SK-N-SH (cell line): Measurements from ENCODE around the gene IGHMBP2. TPM values are rescaled to one million over a fixed set of nuclear protein-coding genes. Genes with fewer than 3 reads are reported as not detected.

Source experiments
- CTCF ChIA-PET: fragments of 300-600, 350-600 bp; formaldehyde crosslinking; extraction: SDS; loops from one replicate; lab custom pipeline; 2021; lab: Yijun Ruan, JAX
- POLR2A ChIA-PET: fragments of 350-600 bp; sonication (Branson Sonifier 250); formaldehyde crosslinking; extraction: SDS; loops from one replicate; lab custom pipeline; 2020; ENCODE audit warnings: antibody characterized with exemption, inconsistent platforms; lab: Yijun Ruan, JAX
- DNase-seq: peaks from one replicate; pipeline ENCODE4 v3.0.0; 2012
- H2AFZ ChIP-seq: fragments of 200-600 bp; sonication (generic); 2 replicates; pipeline ENCODE4 v1.8.1; 2016; ENCODE audit warnings: antibody characterized with exemption, mild to moderate bottlenecking, low read depth
- H3F3A ChIP-seq: fragments of 200-600 bp; sonication (generic); replicated peaks from 2 replicates; pipeline ENCODE3; 2016; ENCODE audit warnings: antibody characterized with exemption, mild to moderate bottlenecking; ENCODE audit not compliant: insufficient read depth
- H3K27ac ChIP-seq, 2 experiments: fragments of 200-500 bp in 1 of 2; fragments of 200-600 bp in 1 of 2; sonication (Bioruptor generic) in 1 of 2; sonication (generic), shearing (Covaris generic) in 1 of 2; 2 replicates each; pipeline versions ENCODE4 v1.5.1 to v1.6.1; 2014 to 2016; ENCODE audit warnings: low read depth in 2 of 2, inconsistent platforms in 1 of 2, low read length in 1 of 2, mild to moderate bottlenecking in 1 of 2, mixed read lengths in 1 of 2
- H3K27me3 ChIP-seq: fragments of 200-600 bp; sonication (generic), shearing (Covaris generic); 2 replicates; pipeline ENCODE4 v1.6.1; 2016; ENCODE audit warnings: mixed run types; ENCODE audit not compliant: insufficient read depth
- H3K36me3 ChIP-seq, 2 experiments: fragments of 200-500 bp in 1 of 2; fragments of 200-600 bp in 1 of 2; sonication (Bioruptor generic) in 1 of 2; sonication (generic) in 1 of 2; replicated peaks in 1 of 2; 2 replicates each; pipeline versions ENCODE3 to v1.5.1; 2014 to 2016; ENCODE audit warnings: low read length in 1 of 2, mild to moderate bottlenecking in 1 of 2; ENCODE audit not compliant: insufficient read depth in 2 of 2, control insufficient read depth in 1 of 2
- H3K4me1 ChIP-seq, 2 experiments: fragments of 200-500 bp in 1 of 2; fragments of 200-600 bp in 1 of 2; sonication (Bioruptor generic) in 1 of 2; sonication (generic), shearing (Covaris generic) in 1 of 2; 2 replicates each; pipeline versions ENCODE4 v1.5.1 to v1.6.1; 2014 to 2016; ENCODE audit warnings: low read depth in 1 of 2, low read length in 1 of 2, mixed run types in 1 of 2; ENCODE audit not compliant: insufficient read depth in 2 of 2, control insufficient read depth in 1 of 2
- H3K4me2 ChIP-seq: fragments of 200-600 bp; sonication (generic), shearing (Covaris generic); 2 replicates; pipeline ENCODE4 v1.6.1; 2017; ENCODE audit warnings: mixed run types
- H3K4me3 ChIP-seq, 2 experiments: fragments of 200-500 bp in 1 of 2; fragments of 200-600 bp in 1 of 2; sonication (Bioruptor generic) in 1 of 2; sonication (generic), shearing (Covaris generic) in 1 of 2; 2 replicates each; pipeline versions ENCODE4 v1.5.1 to v1.8.1; 2014 to 2016; ENCODE audit warnings: low read depth in 2 of 2, inconsistent platforms in 1 of 2, low read length in 1 of 2, mild to moderate bottlenecking in 1 of 2, mixed read lengths in 1 of 2, moderate library complexity in 1 of 2
- H3K79me2 ChIP-seq: fragments of 200-600 bp; sonication (generic); 2 replicates; pipeline ENCODE4 v1.8.1; 2017; ENCODE audit warnings: mild to moderate bottlenecking; ENCODE audit not compliant: insufficient read depth
- H3K9ac ChIP-seq: fragments of 200-600 bp; sonication (generic); 2 replicates; pipeline ENCODE4 v1.6.1; 2017; ENCODE audit warnings: mixed run types
- H3K9me2 ChIP-seq: fragments of 200-600 bp; sonication (generic); 2 replicates; pipeline ENCODE4 v1.6.1; 2017; ENCODE audit warnings: mixed run types
- H3K9me3 ChIP-seq: fragments of 200-600 bp; sonication (generic); 2 replicates; pipeline ENCODE4 v1.6.1; 2017; ENCODE audit warnings: mixed run types, mild to moderate bottlenecking, moderate library complexity
- H4K20me1 ChIP-seq: fragments of 200-600 bp; sonication (generic); 2 replicates; pipeline ENCODE4 v1.6.1; 2017; ENCODE audit warnings: mild to moderate bottlenecking, mixed run types; ENCODE audit not compliant: insufficient read depth
- FOSL2 ChIP-seq: IDR thresholded peaks from 2 replicates; pipeline ENCODE4 v1.4.0; 2012; ENCODE audit warnings: low read depth, mild to moderate bottlenecking, moderate library complexity, borderline replicate concordance
- FOXM1 ChIP-seq: IDR thresholded peaks from 2 replicates; pipeline ENCODE4 v1.4.0; 2012; ENCODE audit warnings: low read depth, mild to moderate bottlenecking
- GABPA ChIP-seq: IDR thresholded peaks from 2 replicates; pipeline ENCODE4 v1.4.0; 2012; ENCODE audit warnings: low read depth, mild to moderate bottlenecking
- GATA2 ChIP-seq: sonication (generic); formaldehyde crosslinking; IDR thresholded peaks from 2 replicates; pipeline ENCODE4 v1.5.0; 2020; ENCODE audit warnings: mild to moderate bottlenecking, missing genetic modification reagents
- IRF3 ChIP-seq: fragments of 150-350 bp; IDR thresholded peaks from 2 replicates; pipeline ENCODE4 v1.6.1; 2016; ENCODE audit warnings: mild to moderate bottlenecking, low read depth, low read length
- MXI1 ChIP-seq: IDR thresholded peaks from 2 replicates; pipeline ENCODE4 v1.6.1; 2012; ENCODE audit warnings: mild to moderate bottlenecking, low read depth, low read length, improper control_type of control experiment
- NFIC ChIP-seq: IDR thresholded peaks from 2 replicates; pipeline ENCODE4 v1.4.0; 2012; ENCODE audit warnings: borderline replicate concordance
- REST ChIP-seq: IDR thresholded peaks from 2 replicates; pipeline ENCODE4 v1.6.1; 2012; ENCODE audit warnings: mild to moderate bottlenecking, low read depth, low read length, moderate library complexity
- SIN3A ChIP-seq: IDR thresholded peaks from 2 replicates; pipeline ENCODE4 v1.6.1; 2012; ENCODE audit warnings: low read depth, mild to moderate bottlenecking, low read length, moderate library complexity, borderline replicate concordance
- TAF1 ChIP-seq: IDR thresholded peaks from 2 replicates; pipeline ENCODE4 v1.6.1; 2012; ENCODE audit warnings: low read depth, mild to moderate bottlenecking, low read length, moderate library complexity, borderline replicate concordance
- TCF12 ChIP-seq: IDR thresholded peaks from 2 replicates; pipeline ENCODE4 v1.4.0; 2012
- USF1 ChIP-seq: IDR thresholded peaks from 2 replicates; pipeline ENCODE4 v1.4.0; 2012; ENCODE audit warnings: low read depth, borderline replicate concordance
- USF2 ChIP-seq: fragments of 150-350 bp; IDR thresholded peaks from 2 replicates; pipeline ENCODE4 v1.6.1; 2017; ENCODE audit warnings: antibody characterized with exemption, low read length, low read depth, borderline replicate concordance
- ZBTB33 ChIP-seq: IDR thresholded peaks from 2 replicates; pipeline ENCODE4 v1.4.0; 2012; ENCODE audit warnings: low read depth, borderline replicate concordance
- polyA plus RNA-seq, 3 experiments: library from polyadenylated mRNA; depleted of rRNA; stranded (reverse); fragments of >200 nt; gene quantifications; 2 replicates each; pipeline ENCODE4 v1.2.3, GENCODE V29; 2012

Gene IGHMBP2
- polyA plus RNA-seq, 1 of the 3 experiments (the other 2 are of a cell fraction) = 9.0 TPM

GRCh38 chr11:68987211-68987610 is 83.5 kb downstream of the IGHMBP2 start:
- no peak for DNase-seq
- POLR2A ChIA-PET = no interaction called here
- no peaks in the 10 kb centered on the region for H4K20me1 ChIP-seq

GRCh38 chr11:68988491-68988890 is 84.8 kb downstream of the IGHMBP2 start:
- no peak overlapping the region for H2AFZ ChIP-seq
- peaks cover 0 to 4% of the 10 kb centered on the region in 2 experiments; a peak in 2 of 4 replicates for H3K4me1 ChIP-seq
- ChIA-PET CTCF (interaction anchor here (0.7 kb wide), 1 partner anchor 404 kb away, joined by 3 read pairs; no protein-coding TSS in a partner anchor), POLR2A (no interaction called here)
- no peaks in the 10 kb centered on the region for H3K36me3 ChIP-seq
- H4K20me1 ChIP-seq = no peaks in the 10 kb centered on the region
- no peaks in the 10 kb centered on the region for H3K9me3 ChIP-seq
- H3K27ac ChIP-seq = no peak overlapping the region
- DNase-seq = no peak
- H3K9ac ChIP-seq = no peak overlapping the region
- H3K4me3 ChIP-seq = no peak overlapping the region
- no peaks in the 10 kb centered on the region for H3F3A ChIP-seq
- no peaks in the 10 kb centered on the region for H3K79me2 ChIP-seq
- H3K9me2 ChIP-seq = no peaks in the 10 kb centered on the region
- no peak overlapping the region for H3K4me2 ChIP-seq
- H3K27me3 ChIP-seq = no peaks in the 10 kb centered on the region
- TF ChIP-seq TAF1 (no peak), GABPA (no peak), USF2 (no peak), GATA2 (no peak), REST (no peak), FOXM1 (no peak), FOSL2 (no peak), TCF12 (no peak), MXI1 (no peak), NFIC (no peak)

More at GRCh38 chr11:68987211-68987610, 83.5 kb downstream of the IGHMBP2 start:
- Histone ChIP-seq H2AFZ (no peak overlapping the region), H3K36me3 (no peaks in the 10 kb centered on the region), H3K27me3 (no peaks in the 10 kb centered on the region), H3F3A (no peaks in the 10 kb centered on the region), H3K9ac (no peak overlapping the region), H3K4me2 (no peak overlapping the region), H3K9me3 (no peaks in the 10 kb centered on the region), H3K4me3 (no peak overlapping the region), H3K4me1 (no peaks in the 10 kb centered on the region; a peak in 2 of 4 replicates)
- CTCF ChIA-PET = interaction anchor here (1.4 kb wide), 1 partner anchor 74 kb away, joined by 3 read pairs; no protein-coding TSS in a partner anchor
- no peak for TF ChIP-seq GABPA
- TF ChIP-seq ZBTB33 = no peak
- no peak for TF ChIP-seq SIN3A
- TF ChIP-seq IRF3 = no peak
- no peak for TF ChIP-seq TCF12
- no peak for TF ChIP-seq USF1
- TF ChIP-seq, all 33 proteins: peak for 0
- Histone ChIP-seq H3K27ac (no peak overlapping the region), H3K79me2 (no peaks in the 10 kb centered on the region), H3K9me2 (no peaks in the 10 kb centered on the region)
